Choroid plexus epithelial cell (primary cell): ENCODE results near the gene KRT74.

ENCODE experiments used
- DNase-seq: peaks from one replicate; pipeline ENCODE4 v3.0.0-alpha.2; 2010; ENCODE audit warnings: low read depth
- H3K4me3 ChIP-seq: 2 replicates; pipeline ENCODE4 v1.5.1; 2011; ENCODE audit warnings: low read depth, mild to moderate bottlenecking, control low read depth, low read length, moderate library complexity
- TF ChIP-seq, protein P1 (sequence below): conservative IDR thresholded peaks from 2 replicates; pipeline ENCODE4 v1.5.1; 2011; ENCODE audit warnings: low read depth, mild to moderate bottlenecking, control low read depth, inconsistent platforms, low read length, moderate library complexity

KRT74 gene

GRCh38 chr12:52540531-52540930 lies 33.1 kb downstream of the KRT74 start:
- no peak overlapping the region for H3K4me3 ChIP-seq
- no peak for DNase-seq
- TF ChIP-seq, protein P1, sequence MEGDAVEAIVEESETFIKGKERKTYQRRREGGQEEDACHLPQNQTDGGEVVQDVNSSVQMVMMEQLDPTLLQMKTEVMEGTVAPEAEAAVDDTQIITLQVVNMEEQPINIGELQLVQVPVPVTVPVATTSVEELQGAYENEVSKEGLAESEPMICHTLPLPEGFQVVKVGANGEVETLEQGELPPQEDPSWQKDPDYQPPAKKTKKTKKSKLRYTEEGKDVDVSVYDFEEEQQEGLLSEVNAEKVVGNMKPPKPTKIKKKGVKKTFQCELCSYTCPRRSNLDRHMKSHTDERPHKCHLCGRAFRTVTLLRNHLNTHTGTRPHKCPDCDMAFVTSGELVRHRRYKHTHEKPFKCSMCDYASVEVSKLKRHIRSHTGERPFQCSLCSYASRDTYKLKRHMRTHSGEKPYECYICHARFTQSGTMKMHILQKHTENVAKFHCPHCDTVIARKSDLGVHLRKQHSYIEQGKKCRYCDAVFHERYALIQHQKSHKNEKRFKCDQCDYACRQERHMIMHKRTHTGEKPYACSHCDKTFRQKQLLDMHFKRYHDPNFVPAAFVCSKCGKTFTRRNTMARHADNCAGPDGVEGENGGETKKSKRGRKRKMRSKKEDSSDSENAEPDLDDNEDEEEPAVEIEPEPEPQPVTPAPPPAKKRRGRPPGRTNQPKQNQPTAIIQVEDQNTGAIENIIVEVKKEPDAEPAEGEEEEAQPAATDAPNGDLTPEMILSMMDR, result no peak

DNA sequence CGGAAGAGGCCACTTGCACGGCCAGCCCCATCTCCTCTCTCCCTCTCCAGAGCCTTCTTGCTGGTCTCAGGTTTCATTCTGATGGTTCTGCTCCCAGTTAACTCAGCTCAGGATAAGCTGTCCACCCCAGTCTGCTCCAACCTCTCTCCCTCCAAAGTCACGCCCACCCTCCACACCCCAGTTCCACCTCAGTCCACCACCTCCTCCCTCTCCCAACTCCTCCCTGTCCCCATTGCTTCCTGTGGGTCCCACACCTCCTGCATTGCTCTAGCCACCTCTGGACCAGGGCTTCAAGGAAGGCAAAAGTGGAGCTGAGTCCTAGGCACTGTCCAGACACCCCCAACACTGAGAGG lies 33.8 kb downstream of the KRT74 start:
- TF ChIP-seq, protein P1, result no peak

DNA sequence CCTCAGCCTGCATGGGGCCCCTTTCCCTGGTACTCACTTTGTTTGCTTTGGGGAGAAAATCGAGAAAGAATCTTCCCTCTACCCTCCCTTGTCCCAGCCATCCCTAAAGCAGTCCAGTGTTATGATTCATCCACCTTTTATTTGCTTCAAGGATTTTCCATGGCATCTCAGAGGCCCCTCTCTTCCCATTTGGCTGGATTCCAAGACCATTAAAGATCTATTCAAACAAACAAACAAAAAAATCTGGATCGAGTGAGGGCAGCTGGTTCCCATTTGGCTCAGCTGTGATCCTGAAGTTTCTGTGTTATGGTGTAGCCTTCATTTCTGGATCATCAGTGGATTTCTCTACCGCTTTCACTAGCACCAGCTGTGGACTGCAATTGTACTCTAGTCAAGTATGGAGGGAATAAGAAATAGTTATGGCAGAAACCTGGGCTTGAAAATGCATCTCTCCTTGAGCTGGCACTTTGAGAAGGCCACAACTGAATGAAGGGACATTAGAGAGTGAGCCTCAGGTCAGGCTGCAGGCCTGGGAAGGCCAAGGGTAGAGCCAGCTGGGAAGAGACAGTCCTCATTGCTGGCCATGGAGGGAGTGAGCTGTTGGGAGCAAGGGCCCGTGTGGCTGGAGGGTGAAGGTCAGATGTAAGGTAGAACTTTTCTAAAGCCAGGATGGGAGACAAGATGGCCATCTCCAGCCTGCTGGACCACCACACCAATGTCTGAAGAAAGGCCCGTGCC lies 34.4 kb downstream of the KRT74 start:
- TF ChIP-seq, protein P1, result no peak
- no peak overlapping the region for H3K4me3 ChIP-seq
- DNase-seq, result peak; percentile 11

More for the DNA sequence above, 33.8 kb downstream of the KRT74 start:
- H3K4me3 ChIP-seq, result no peak overlapping the region
- DNase-seq, result no peak

DNA sequence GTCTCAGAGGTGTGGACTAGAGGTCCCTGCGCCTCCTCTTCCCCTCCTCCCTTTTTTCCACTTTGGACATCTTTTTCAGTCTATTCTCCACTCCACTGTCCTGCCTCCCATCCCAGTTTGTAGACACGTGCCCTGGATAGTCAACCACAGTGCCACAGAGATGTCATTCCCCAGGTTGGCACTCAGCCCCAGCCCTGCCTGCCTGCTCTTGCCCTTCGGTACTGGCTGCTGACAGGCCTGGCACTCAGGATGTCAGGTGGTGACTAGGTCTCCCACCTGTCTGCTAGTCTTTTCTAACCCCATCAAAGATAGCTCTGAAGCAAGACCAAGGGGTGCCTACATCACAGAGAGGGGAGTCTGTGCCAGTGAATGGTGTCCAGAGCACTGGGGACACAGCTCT lies 36.5 kb downstream of the KRT74 start:
- DNase-seq, result no peak
- H3K4me3 ChIP-seq, result no peak overlapping the region
- TF ChIP-seq, protein P1, result no peak

DNA sequence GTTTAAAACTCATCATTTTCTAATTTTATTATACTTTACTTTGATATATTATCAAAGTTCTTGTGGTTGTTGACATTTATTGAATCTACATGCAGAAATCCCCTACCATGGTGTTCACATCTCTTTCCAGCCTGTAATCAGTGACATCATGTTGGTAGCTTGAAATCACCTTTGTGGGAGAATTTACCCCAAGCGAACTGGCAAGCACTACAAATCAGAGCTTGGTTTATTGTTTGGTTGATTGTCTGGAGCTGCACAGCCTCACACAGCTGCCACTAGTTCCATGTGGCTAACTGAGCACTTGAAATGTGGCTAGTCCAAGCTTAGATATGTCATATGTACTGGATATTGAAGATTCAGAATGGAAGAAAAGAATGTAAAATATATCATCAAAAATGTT lies 38.1 kb downstream of the KRT74 start:
- no peak for DNase-seq
- TF ChIP-seq, protein P1, result no peak
- no peak overlapping the region for H3K4me3 ChIP-seq

DNA sequence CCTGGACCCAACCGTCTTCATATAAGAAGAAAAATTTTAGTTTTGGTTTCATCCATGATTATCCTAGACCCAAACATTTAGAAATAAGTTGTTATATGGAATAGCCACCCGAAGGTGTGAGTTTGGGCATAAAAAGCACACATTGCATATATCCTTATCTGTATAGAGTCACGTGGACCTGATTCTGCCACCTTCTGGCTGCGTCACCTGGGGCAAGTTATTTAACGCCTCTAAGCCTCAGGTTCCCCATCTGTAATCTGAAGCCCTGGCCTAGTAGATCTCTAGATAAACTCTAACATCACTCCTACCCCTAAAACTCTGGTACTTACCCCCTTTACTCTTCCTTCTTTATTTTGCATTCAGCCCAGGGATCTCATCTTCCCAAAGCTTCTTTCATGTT lies 39.2 kb downstream of the KRT74 start:
- no peak overlapping the region for H3K4me3 ChIP-seq
- DNase-seq, result no peak
- TF ChIP-seq, protein P1, result no peak

- TF ChIP-seq, protein P1, result no peak
- DNase-seq, result no peak
- H3K4me3 ChIP-seq, result no peak overlapping the region
Measured at GRCh38 chr12:52533686-52534470, 39.8 kb downstream of the KRT74 start.
